Sigmoid colon (tissue), 4 donors: ENCODE results near the gene SEC23B.

Source experiments
- POLR2A ChIP-seq, 2 donors: fragments of 450-650 bp; IDR thresholded peaks; one replicate each; pipeline ENCODE4 v1.6.1; 2016; ENCODE audit warnings: antibody characterized with exemption in 2 of 2, mild to moderate bottlenecking in 2 of 2, moderate library complexity in 2 of 2
- POLR2AphosphoS5 ChIP-seq, 4 donors: sonication (generic); formaldehyde crosslinking; IDR thresholded peaks; one replicate each; pipeline ENCODE4 v1.6.1; 2017; ENCODE audit warnings: antibody characterized with exemption in 4 of 4
- TF ChIP-seq, protein P1 (sequence below), 4 experiments: fragments of 450-650 bp in 3 of 4; fragments of 200-600 bp in 1 of 4; IDR thresholded peaks; one replicate each; pipeline ENCODE4 v1.5.1; 2016 to 2019; ENCODE audit warnings: antibody characterized with exemption in 4 of 4, mild to moderate bottlenecking in 3 of 4, moderate library complexity in 2 of 4

DNA sequence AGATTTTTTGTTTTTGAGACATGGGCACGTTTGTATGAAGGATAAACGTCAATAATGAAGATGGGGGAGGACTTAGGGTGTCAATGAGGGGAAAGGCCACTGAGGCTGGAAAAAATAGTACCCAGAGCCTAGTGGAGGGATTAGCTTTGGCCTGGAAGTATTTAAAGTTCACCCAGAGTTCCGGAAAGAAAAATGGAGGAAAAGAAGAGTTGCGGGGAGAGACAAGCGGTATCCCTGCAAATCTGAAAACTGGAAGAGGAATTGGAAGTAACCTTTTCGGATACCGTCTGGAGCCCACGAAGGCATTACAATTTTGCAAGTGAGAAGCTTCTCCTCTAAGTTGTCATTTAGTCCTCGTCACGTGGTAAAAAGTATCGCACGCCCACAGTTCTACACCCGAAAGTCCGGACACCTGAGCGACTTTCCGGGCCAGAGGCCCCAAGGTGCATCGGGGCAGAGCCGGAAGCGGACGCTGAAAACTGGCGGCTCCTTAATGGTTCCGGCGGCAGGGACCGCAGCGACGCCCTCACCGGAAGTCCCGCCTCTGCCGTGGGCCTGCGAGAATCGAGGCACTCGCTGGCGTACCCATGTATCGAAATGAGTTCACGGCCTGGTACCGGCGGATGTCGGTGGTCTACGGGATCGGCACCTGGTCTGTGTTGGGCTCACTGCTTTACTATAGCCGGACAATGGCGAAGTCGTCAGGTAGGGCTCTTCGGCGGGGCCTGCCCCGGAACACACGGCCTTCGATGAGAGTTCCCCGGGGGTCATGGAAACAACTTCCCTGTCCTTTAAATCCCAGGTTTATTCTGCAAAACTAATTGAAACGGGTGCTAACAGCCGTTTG, 59.4 kb downstream of the SEC23B start, which contains the start of gene SMIM26:
- TF ChIP-seq, protein P1, sequence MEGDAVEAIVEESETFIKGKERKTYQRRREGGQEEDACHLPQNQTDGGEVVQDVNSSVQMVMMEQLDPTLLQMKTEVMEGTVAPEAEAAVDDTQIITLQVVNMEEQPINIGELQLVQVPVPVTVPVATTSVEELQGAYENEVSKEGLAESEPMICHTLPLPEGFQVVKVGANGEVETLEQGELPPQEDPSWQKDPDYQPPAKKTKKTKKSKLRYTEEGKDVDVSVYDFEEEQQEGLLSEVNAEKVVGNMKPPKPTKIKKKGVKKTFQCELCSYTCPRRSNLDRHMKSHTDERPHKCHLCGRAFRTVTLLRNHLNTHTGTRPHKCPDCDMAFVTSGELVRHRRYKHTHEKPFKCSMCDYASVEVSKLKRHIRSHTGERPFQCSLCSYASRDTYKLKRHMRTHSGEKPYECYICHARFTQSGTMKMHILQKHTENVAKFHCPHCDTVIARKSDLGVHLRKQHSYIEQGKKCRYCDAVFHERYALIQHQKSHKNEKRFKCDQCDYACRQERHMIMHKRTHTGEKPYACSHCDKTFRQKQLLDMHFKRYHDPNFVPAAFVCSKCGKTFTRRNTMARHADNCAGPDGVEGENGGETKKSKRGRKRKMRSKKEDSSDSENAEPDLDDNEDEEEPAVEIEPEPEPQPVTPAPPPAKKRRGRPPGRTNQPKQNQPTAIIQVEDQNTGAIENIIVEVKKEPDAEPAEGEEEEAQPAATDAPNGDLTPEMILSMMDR (IDR thresholded peaks at IDR 0.05), result no peak
- peak; percentile 40 to 53 for TF ChIP-seq POLR2A (IDR thresholded peaks at IDR 0.05)
- TF ChIP-seq POLR2AphosphoS5 (IDR thresholded peaks at IDR 0.05), result peak in 3 of 4 donors; percentile 81 to 87 (median 83)
